Nephron (organoid): ENCODE data around the gene ARAP2.

Experiments used
- H3K27ac Mint-ChIP-seq, 3 experiments: 2 replicates each; pipeline ENCODE4 v1.8.0; 2020; ENCODE audit warnings: mixed read lengths in 3 of 3, mild to moderate bottlenecking in 2 of 3, moderate library complexity in 1 of 3
- H3K27me3 Mint-ChIP-seq: 2 replicates; pipeline ENCODE4 v1.8.0; 2021; ENCODE audit warnings: low read depth, mild to moderate bottlenecking, moderate library complexity, mixed read lengths
- H3K36me3 Mint-ChIP-seq: 2 replicates; pipeline ENCODE4 v1.8.0; 2020; ENCODE audit warnings: low read depth, mixed read lengths
- H3K4me1 Mint-ChIP-seq: 2 replicates; pipeline ENCODE4 v1.8.0; 2020; ENCODE audit warnings: mixed read lengths
- H3K4me3 Mint-ChIP-seq, 3 experiments: 2 replicates each; pipeline ENCODE4 v1.8.0; 2020; ENCODE audit warnings: mild to moderate bottlenecking in 3 of 3, mixed read lengths in 3 of 3, moderate library complexity in 2 of 3
- H3K9me3 Mint-ChIP-seq: 2 replicates; pipeline ENCODE4 v1.8.0; 2020; ENCODE audit warnings: mixed read lengths
- TF ChIP-seq, protein P1 (sequence below), 3 experiments: fragments of 200-600 bp; sonication (generic); IDR thresholded peaks; one replicate each; pipeline ENCODE4 v1.5.0; 2021; ENCODE audit warnings: antibody characterized with exemption in 3 of 3; ENCODE audit not compliant: unreplicated experiment in 3 of 3

The ARAP2 gene

DNA sequence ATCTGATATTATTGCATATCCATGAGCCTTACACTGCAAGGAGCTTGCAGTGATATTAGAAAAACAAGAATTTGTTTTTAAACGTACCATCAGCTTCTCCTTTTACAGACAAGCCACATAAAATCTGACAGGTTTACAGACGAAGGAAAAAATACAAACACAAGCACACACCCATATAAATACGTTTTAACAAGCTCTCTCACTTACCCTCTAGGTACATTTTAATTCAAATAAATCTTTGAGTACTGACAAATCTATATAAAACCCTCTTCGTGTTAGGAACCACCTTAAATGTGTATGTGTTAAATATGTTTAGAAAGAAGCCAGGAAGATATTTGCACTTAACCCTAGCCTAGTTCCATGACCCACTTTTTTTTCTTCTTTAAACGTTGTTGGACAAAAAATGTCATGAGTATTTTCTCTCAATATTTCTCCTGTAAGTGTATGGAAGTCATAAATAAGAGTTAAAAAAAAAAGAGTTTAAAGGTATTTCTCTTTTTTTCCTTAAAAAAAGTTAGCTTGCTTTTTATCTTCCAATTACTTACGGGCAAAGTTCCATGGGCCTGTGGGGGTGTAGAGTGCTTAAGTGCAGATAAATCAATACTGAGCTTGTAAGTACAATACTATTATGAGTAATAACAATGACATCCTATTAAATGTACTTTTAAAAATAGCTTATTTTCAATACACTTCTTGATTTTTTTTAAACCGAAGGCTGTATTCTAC lies 1.5 kb downstream of the ARAP2 start:
- Mint-ChIP-seq H3K36me3 (peaks cover 4% of the 10 kb centered on the region), H3K9me3 (peaks cover 4% of the 10 kb centered on the region), H3K27me3 (peaks cover 66% of the 10 kb centered on the region), H3K4me1 (peaks cover 15% of the 10 kb centered on the region), H3K4me3 (peak overlapping the region; percentile 84 to 87 (median 85)), H3K27ac (peak overlapping the region in 1 of 3 experiments; percentile 2)
- TF ChIP-seq, protein P1, sequence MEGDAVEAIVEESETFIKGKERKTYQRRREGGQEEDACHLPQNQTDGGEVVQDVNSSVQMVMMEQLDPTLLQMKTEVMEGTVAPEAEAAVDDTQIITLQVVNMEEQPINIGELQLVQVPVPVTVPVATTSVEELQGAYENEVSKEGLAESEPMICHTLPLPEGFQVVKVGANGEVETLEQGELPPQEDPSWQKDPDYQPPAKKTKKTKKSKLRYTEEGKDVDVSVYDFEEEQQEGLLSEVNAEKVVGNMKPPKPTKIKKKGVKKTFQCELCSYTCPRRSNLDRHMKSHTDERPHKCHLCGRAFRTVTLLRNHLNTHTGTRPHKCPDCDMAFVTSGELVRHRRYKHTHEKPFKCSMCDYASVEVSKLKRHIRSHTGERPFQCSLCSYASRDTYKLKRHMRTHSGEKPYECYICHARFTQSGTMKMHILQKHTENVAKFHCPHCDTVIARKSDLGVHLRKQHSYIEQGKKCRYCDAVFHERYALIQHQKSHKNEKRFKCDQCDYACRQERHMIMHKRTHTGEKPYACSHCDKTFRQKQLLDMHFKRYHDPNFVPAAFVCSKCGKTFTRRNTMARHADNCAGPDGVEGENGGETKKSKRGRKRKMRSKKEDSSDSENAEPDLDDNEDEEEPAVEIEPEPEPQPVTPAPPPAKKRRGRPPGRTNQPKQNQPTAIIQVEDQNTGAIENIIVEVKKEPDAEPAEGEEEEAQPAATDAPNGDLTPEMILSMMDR (IDR thresholded peaks at IDR 0.05; ENCODE audit: unreplicated experiment in 3 of 3): no peak

DNA sequence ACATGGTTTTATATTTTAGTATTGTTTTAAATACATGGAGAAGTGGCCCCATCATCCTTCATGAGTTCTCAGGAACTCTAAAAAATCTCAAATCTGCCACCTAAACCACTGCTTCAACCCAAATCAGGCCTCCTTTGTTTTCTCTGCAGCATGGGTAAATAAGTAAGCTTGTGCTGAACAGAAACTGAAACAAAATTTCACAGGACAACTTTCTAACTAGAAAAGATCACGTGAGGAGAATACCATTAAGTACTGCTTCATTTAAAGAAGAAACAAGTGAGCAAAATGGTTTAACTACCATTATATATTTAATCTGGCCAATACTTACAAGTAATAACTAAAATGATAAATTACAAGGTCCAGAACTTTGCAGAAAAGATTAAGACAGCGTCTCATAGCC lies 2.5 kb downstream of the ARAP2 start:
- H3K36me3 Mint-ChIP-seq: peaks cover 4% of the 10 kb centered on the region
- H3K9me3 Mint-ChIP-seq: peaks cover 4% of the 10 kb centered on the region
- H3K27me3 Mint-ChIP-seq: peaks cover 57% of the 10 kb centered on the region
- peak overlapping the region; percentile 5 to 13 (median 7) for H3K4me3 Mint-ChIP-seq
- peaks cover 15% of the 10 kb centered on the region for H3K4me1 Mint-ChIP-seq
- H3K27ac Mint-ChIP-seq: no peak overlapping the region
- TF ChIP-seq, protein P1 (IDR thresholded peaks at IDR 0.05; ENCODE audit: unreplicated experiment in 3 of 3): no peak

DNA sequence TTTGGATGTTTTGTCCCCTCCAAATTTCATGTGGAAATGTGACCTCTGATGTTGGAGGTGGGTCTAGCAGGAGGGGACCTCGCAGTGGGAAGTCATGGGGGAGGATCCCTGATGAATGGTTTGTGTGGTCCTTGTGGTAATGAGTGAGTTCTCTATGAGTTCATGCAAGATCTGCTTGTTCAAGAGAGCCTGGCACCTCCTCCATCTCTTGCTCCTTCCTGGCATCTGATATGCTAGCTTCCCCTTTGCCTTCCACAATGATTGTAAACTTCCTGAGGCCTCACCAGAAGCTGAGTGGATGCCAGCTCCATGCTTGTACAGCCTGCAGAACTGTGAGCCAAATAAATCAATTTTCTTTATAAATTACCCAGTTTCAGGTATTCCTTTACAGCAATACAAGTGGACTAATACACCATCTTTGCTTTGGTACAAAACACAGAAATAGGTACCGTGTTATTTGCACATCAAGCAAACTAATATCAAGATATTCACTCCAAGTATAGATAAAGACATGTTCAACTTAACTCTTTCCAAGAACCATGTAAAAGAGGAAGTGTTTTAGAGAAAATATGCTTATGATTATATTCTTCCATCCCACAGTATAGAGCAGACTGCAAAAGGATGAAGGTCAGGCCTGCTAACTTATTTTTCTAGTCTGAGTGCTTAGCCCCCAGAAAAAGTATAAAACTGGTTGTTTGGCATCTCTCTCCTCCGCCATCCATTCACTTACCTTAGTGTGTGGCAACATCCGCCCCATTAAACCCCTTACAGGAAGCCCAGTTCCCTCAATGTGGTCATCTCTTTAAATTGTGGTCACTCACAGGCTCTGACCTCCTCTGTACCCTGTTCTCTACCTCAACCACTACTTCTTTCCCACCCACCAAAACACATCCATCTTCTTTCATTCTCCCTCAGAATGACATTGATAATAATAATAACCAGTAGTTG lies 6.7 kb downstream of the ARAP2 start:
- Mint-ChIP-seq H3K4me3 (no peak overlapping the region), H3K27me3 (peaks cover 20% of the 10 kb centered on the region), H3K27ac (no peak overlapping the region), H3K4me1 (peaks cover 2% of the 10 kb centered on the region), H3K9me3 (peaks cover 4% of the 10 kb centered on the region), H3K36me3 (peaks cover 4% of the 10 kb centered on the region)
- TF ChIP-seq, protein P1 (IDR thresholded peaks at IDR 0.05; ENCODE audit: unreplicated experiment in 3 of 3): no peak

DNA sequence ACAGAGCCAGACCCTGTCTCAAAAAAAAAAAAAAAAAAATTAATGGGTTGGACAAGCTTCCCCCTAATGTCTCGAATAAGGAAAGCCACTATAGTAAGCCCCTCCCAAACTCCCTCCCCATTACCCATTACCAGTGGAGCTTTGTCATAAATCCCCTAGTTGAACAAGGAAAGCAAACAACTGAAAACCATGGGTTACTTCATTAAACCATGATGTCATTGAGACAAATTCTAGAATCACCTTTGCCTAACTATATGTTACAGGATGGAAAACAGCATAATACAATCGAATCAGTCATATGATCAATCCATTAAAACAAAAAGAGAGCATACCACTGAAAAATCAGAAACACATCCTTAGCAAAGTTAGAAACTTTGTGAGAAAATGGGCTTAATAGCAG lies 8.2 kb downstream of the ARAP2 start:
- no peak overlapping the region for H3K4me3 Mint-ChIP-seq
- TF ChIP-seq, protein P1 (IDR thresholded peaks at IDR 0.05; ENCODE audit: unreplicated experiment in 3 of 3): no peak
- peaks cover 8% of the 10 kb centered on the region for H3K27me3 Mint-ChIP-seq
- H3K4me1 Mint-ChIP-seq: no peaks in the 10 kb centered on the region
- H3K36me3 Mint-ChIP-seq: peaks cover 4% of the 10 kb centered on the region
- peaks cover 4% of the 10 kb centered on the region for H3K9me3 Mint-ChIP-seq
- no peak overlapping the region for H3K27ac Mint-ChIP-seq

DNA sequence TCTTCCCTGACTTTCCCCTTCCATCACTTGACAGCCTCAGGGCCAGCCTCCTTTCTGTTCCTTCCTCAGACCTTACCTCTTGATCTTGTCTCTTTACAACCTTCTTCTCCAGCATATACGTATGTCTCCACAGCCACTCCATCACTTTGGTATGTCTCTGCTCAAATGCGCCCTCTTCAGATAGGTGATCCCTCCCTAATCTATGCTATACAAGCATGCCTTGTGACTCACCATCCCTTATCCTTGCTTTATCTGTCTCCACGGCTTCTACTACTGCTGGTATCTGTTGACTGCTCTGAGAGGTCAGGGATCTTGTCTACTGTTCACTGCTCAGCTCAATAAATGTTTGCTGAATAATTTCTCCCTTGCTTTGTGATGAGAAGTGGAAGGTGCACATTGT lies 9.0 kb downstream of the ARAP2 start:
- no peak overlapping the region for H3K4me3 Mint-ChIP-seq
- H3K27ac Mint-ChIP-seq: no peak overlapping the region
- peaks cover 4% of the 10 kb centered on the region for H3K9me3 Mint-ChIP-seq
- H3K36me3 Mint-ChIP-seq: peaks cover 4% of the 10 kb centered on the region
- no peaks in the 10 kb centered on the region for H3K4me1 Mint-ChIP-seq
- H3K27me3 Mint-ChIP-seq: peaks cover 4% of the 10 kb centered on the region
- TF ChIP-seq, protein P1 (IDR thresholded peaks at IDR 0.05; ENCODE audit: unreplicated experiment in 3 of 3): no peak
